Small intestine (tissue), 7 donors: ENCODE data around the gene LAMA5. TPM values are rescaled to one million over a fixed set of nuclear protein-coding genes. Genes with fewer than 3 reads are reported as not detected.

Experiments used
- DNase-seq, 2 donors: peaks; one replicate each; pipeline versions ENCODE4 v3.0.0 to v3.0.0-alpha.2; 2013
- FAIRE-seq: peaks from 2 replicates; lab custom pipeline; 2012; peaks lifted over from hg19 to GRCh38; lab: Jason Lieb, UNC
- H3K27ac ChIP-seq, 3 donors: one replicate each; pipeline ENCODE4 v1.5.1; 2013; ENCODE audit warnings: low read length in 2 of 3, mild to moderate bottlenecking in 2 of 3, control low read depth in 1 of 3, inconsistent platforms in 1 of 3, low read depth in 1 of 3, moderate library complexity in 1 of 3
- H3K27me3 ChIP-seq, 3 donors: one replicate each; pipeline ENCODE4 v1.6.1; 2013; ENCODE audit warnings: low read length in 3 of 3, inconsistent platforms in 1 of 3; ENCODE audit not compliant: control insufficient read depth in 3 of 3, insufficient read depth in 3 of 3
- H3K36me3 ChIP-seq, 3 donors: one replicate each; pipeline ENCODE4 v1.6.1; 2013; ENCODE audit warnings: low read length in 3 of 3, inconsistent platforms in 1 of 3, low read depth in 1 of 3, mild to moderate bottlenecking in 1 of 3, moderate library complexity in 1 of 3; ENCODE audit not compliant: control insufficient read depth in 3 of 3, insufficient read depth in 2 of 3
- H3K4me1 ChIP-seq, 3 donors: one replicate each; pipeline ENCODE4 v1.6.1; 2013; ENCODE audit warnings: low read length in 2 of 3, inconsistent platforms in 1 of 3, low read depth in 1 of 3, mild to moderate bottlenecking in 1 of 3, moderate library complexity in 1 of 3; ENCODE audit not compliant: control insufficient read depth in 3 of 3, insufficient read depth in 2 of 3
- H3K4me3 ChIP-seq, 3 donors: one replicate each; pipeline ENCODE4 v1.5.1; 2013; ENCODE audit warnings: low read length in 3 of 3, control low read depth in 1 of 3, inconsistent platforms in 1 of 3, low read depth in 1 of 3, mild to moderate bottlenecking in 1 of 3, moderate library complexity in 1 of 3
- H3K9me3 ChIP-seq, 2 donors: one replicate each; pipeline ENCODE4 v1.6.1; 2013; ENCODE audit warnings: low read depth in 1 of 2, low read length in 1 of 2; ENCODE audit not compliant: control insufficient read depth in 2 of 2, insufficient read depth in 1 of 2
- WGBS, 3 donors: extraction: QIAGEN DNeasy Blood & Tissue Kit; methylation state at CpG; one replicate each; pipeline ENCODE4 v1.1.7; 2013; 5-methylcytosine and 5-hydroxymethylcytosine counted together
- polyA plus RNA-seq, 4 donors: library from polyadenylated mRNA; stranded (reverse) in 3 of 4; unstranded in 1 of 4; fragments of 200-250 nt in 3 of 4; fragments of 120-200 nt in 1 of 4; gene quantifications; one replicate each; pipeline versions ENCODE4 v1.2.1 to v1.2.3, GENCODE V29; 2013
- donor health status: healthy with polysubstance abuse.
- donor health status: control.
- donor health status: control.
- donor health status: Bipolar disorder and iron deficiency.
- donor health status: healthy.

LAMA5 gene
- polyA plus RNA-seq, 4 donors, result 1.3 to 62.8 (median 23.0) TPM

GRCh38 chr20:62366370-62367135 lies 559 bp downstream of the LAMA5 start:
- H3K4me1 ChIP-seq, result peaks cover 0 to 75% (median 8%) of the 10 kb centered on the region in 3 donors
- H3K27me3 ChIP-seq, result peaks cover 0 to 5% (median 0%) of the 10 kb centered on the region in 3 donors
- 1 to 2% (median 2%) methylated on average over 21 to 72 of the region's 72 CpGs for WGBS, 3 donors
- DNase-seq (peak in 1 of 2 donors; percentile 69), FAIRE-seq (no peak)
- H3K36me3 ChIP-seq, result peaks cover 0 to 26% (median 0%) of the 10 kb centered on the region in 3 donors
- no peaks in the 10 kb centered on the region for H3K9me3 ChIP-seq
- peak overlapping the region in 2 of 3 donors; percentile 53 to 62 for H3K27ac ChIP-seq
- peak overlapping the region; percentile 45 to 72 (median 51) for H3K4me3 ChIP-seq

- DNase-seq (peak in 1 of 2 donors; percentile 62), FAIRE-seq (no peak)
- peak overlapping the region in 2 of 3 donors; percentile 51 to 72 for H3K4me3 ChIP-seq
- peak overlapping the region in 2 of 3 donors; percentile 53 to 62 for H3K27ac ChIP-seq
- H3K36me3 ChIP-seq, result peaks cover 0 to 33% (median 0%) of the 10 kb centered on the region in 3 donors
- peaks cover 0 to 76% (median 8%) of the 10 kb centered on the region in 3 donors for H3K4me1 ChIP-seq
- H3K9me3 ChIP-seq, result no peaks in the 10 kb centered on the region
- WGBS, 3 donors, result 17 to 34% (median 30%) methylated on average over 9 to 10 of the region's 10 CpGs
- peaks cover 0 to 5% (median 0%) of the 10 kb centered on the region in 3 donors for H3K27me3 ChIP-seq
Observed at GRCh38 chr20:62365814-62366369, 1.2 kb downstream of the LAMA5 start.

DNA sequence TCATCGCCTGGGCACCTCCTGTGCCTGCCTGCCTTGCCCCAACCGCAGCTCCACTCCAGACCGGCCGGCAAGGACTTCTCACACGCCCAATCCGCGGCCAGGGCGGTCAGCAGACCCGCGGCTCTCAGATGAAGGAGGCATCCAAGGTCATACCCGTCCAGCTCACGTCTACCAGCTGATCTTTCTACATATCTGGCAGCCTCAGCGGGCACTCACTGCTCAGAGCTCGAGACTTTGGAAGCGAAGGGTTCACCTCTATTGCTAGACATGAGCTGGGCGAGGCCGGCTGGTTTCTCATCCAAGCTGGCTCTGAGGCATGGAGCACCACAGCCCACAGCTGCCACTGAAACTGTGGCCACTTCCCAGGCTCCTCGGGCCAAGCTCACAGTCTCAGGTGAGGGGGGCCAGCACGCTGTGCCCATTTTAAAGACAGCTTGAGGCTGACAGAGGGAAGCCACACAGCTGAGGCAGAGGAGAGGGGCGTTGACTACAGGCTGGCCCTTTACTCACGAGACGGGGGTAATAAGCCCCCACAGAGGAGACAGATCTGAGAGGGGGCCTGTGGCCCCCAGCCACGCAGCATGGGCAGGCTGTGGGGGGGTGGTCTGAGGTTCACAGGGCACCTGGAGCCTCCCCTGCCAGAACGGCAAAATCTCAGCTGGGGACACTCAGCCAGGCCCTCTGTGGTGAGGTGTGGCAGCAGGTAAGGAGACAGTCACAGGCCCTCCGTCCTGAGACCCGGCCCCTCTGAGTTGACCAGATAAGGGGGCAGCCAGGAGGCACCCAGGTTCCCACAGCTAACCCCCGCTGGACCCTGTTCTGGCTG lies 2.0 kb downstream of the LAMA5 start:
- Histone ChIP-seq H3K4me3 (peak overlapping the region in 1 of 3 donors; percentile 72), H3K27me3 (peaks cover 0 to 5% (median 0%) of the 10 kb centered on the region in 3 donors), H3K27ac (peak overlapping the region in 1 of 3 donors; percentile 32), H3K9me3 (no peaks in the 10 kb centered on the region), H3K36me3 (peaks cover 0 to 36% (median 0%) of the 10 kb centered on the region in 3 donors), H3K4me1 (peaks cover 0 to 72% (median 8%) of the 10 kb centered on the region in 3 donors)
- WGBS, 3 donors, result 34 to 69% (median 45%) methylated on average over 25 to 27 of the region's 27 CpGs
- no peak for FAIRE-seq
- DNase-seq, result peak in 1 of 2 donors; percentile 20

DNA sequence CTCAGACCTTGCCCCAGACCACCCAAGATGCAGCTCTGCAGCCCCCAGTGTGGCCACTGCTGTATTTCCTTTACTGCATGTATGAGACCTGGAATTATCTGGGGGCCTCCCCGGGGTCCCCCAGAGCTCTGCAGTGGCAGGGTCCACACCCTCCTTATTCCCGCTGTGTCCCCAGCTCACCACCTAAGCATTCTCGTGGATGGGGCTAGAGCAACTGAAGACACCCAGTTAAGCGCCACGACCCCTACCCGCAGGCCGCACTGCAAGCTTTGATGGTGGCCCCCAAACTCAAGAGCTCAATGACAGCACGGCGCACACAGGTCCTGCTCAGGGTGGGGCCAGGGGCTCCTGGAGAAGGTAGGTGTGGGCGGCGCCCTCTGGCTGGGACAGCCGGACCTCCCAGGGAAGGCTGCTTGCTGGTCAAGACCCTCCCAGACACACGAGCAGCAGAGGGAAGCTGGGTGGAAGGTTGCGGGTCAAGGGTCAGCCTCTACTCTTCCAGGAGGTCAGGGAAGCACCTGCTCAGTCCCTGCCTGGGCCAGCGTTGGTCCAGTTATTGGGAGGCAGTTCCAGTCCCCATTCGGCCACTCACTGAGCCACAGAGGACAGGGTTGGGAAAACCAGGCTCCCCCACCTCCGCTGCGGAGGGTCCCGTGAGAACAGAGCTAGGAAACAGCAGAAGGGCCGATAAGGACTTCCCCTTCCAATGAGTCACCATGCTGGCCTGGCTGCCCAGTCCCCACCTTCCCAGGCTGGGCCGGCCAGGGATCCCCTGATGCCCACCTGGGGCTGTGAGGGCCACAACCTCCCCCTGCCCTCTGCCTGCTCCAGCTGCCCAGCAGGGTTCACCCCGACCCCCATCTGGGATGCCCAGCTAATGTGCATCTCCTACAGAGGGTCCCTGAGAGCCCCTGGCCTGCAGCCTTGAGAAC lies 2.9 kb downstream of the LAMA5 start:
- H3K4me1 ChIP-seq, result peaks cover 0 to 67% (median 8%) of the 10 kb centered on the region in 3 donors
- 65 to 72% (median 70%) methylated on average over 22 of the region's 22 CpGs for WGBS, 3 donors

GRCh38 chr20:62362991-62363919 lies 3.9 kb downstream of the LAMA5 start:
- DNase-seq (no peak), FAIRE-seq (no peak)
- H3K36me3 ChIP-seq, result peaks cover 0 to 46% (median 0%) of the 10 kb centered on the region in 3 donors
- peaks cover 0 to 5% (median 0%) of the 10 kb centered on the region in 3 donors for H3K27me3 ChIP-seq
- WGBS, 3 donors, result 61 to 78% (median 71%) methylated on average over 20 of the region's 20 CpGs
- no peaks in the 10 kb centered on the region for H3K9me3 ChIP-seq
- H3K4me3 ChIP-seq, result no peak overlapping the region
- no peak overlapping the region for H3K27ac ChIP-seq
- peaks cover 0 to 68% (median 5%) of the 10 kb centered on the region in 3 donors for H3K4me1 ChIP-seq

More for the DNA sequence above, 2.9 kb downstream of the LAMA5 start:
- DNase-seq, result no peak
- peaks cover 0 to 5% (median 0%) of the 10 kb centered on the region in 3 donors for H3K27me3 ChIP-seq
- H3K36me3 ChIP-seq, result peaks cover 0 to 40% (median 0%) of the 10 kb centered on the region in 3 donors
- H3K4me3 ChIP-seq, result no peak overlapping the region
- FAIRE-seq, result no peak
- H3K9me3 ChIP-seq, result no peaks in the 10 kb centered on the region
- no peak overlapping the region for H3K27ac ChIP-seq

- peaks cover 0 to 52% (median 0%) of the 10 kb centered on the region in 3 donors for H3K36me3 ChIP-seq
- H3K9me3 ChIP-seq, result no peaks in the 10 kb centered on the region
- peaks cover 0 to 2% (median 0%) of the 10 kb centered on the region in 3 donors for H3K27me3 ChIP-seq
- H3K4me3 ChIP-seq, result no peak overlapping the region
- FAIRE-seq (no peak), DNase-seq (no peak)
- 45 to 73% (median 54%) methylated on average over 11 to 13 of the region's 13 CpGs for WGBS, 3 donors
- peaks cover 0 to 67% (median 5%) of the 10 kb centered on the region in 3 donors for H3K4me1 ChIP-seq
- H3K27ac ChIP-seq, result no peak overlapping the region
Observed at GRCh38 chr20:62362590-62362940, 4.5 kb downstream of the LAMA5 start.
